ENCODE measurements around the gene APC. TPM values are rescaled to one million over a fixed set of nuclear protein-coding genes. Genes with fewer than 3 reads are reported as not detected.

Gene APC
- total and polyA plus RNA-seq, 10 of the 15 experiments (the other 5 are each of a cell fraction or from before 2014, with no cell fraction given): 3.2 to 23.3 (median 13.8) TPM

GRCh38 chr5:112860929-112861637 lies 123.4 kb downstream of the APC start, which contains the start of gene SRP19 (continued):
- no peak for TF ChIP-seq SKIL (IDR thresholded peaks at IDR 0.05; ENCODE audit: low read depth, poor library complexity, severe bottlenecking)
- no peak for TF ChIP-seq MYB (IDR thresholded peaks at IDR 0.05; ENCODE audit: borderline replicate concordance, low read depth, low read length)
- TF ChIP-seq SRF (IDR thresholded peaks at IDR 0.05; ENCODE audit: low read depth in 2 of 2, low read length in 2 of 2): peak; percentile 68 to 72; a peak in 2 of 4 replicates
- TF ChIP-seq E2F8 (IDR thresholded peaks at IDR 0.05; ENCODE audit: low read depth, partially characterized antibody): peak; percentile 87
- peak; percentile 72 for TF ChIP-seq ATF7 (IDR thresholded peaks at IDR 0.05; ENCODE audit: low read depth)
- TF ChIP-seq ZSCAN29 (IDR thresholded peaks at IDR 0.05): peak; percentile 85
- TF ChIP-seq BCL11A (IDR thresholded peaks at IDR 0.05; ENCODE audit: low read depth, low read length): no peak
- TF ChIP-seq TARDBP (IDR thresholded peaks at IDR 0.05; ENCODE audit: borderline replicate concordance): no peak
- TF ChIP-seq CTCF (IDR thresholded peaks at IDR 0.05 in 2 of 3, conservative IDR thresholded peaks at IDR 0.05 in 1 of 3; ENCODE audit: control insufficient read depth in 2 of 3, extremely low read depth in 1 of 3, insufficient read depth in 1 of 3, low read depth in 3 of 3, low read length in 3 of 3): no peak
- TF ChIP-seq CHD4 (IDR thresholded peaks at IDR 0.05): no peak
- no peak for TF ChIP-seq STAT1 (conservative IDR thresholded peaks at IDR 0.05)
- peak; percentile 84 for TF ChIP-seq ZBTB11 (CRISPR knock-in tag; IDR thresholded peaks at IDR 0.05)
- 0 out of 2 replicates have a peak, but pooled peaks have one; percentile 74 for TF ChIP-seq CBX5 (IDR thresholded peaks at IDR 0.05; ENCODE audit: low read depth)
- 0 out of 2 replicates have a peak, but pooled peaks have one; percentile 21 for TF ChIP-seq SREBF2 (IDR thresholded peaks at IDR 0.05; ENCODE audit: low read length)
- no peak; the same call in 1 of the 2 replicates for TF ChIP-seq JUNB (IDR thresholded peaks at IDR 0.05)
- no peak for TF ChIP-seq ZNF622 (IDR thresholded peaks at IDR 0.05)
- TF ChIP-seq JUND (IDR thresholded peaks at IDR 0.05; ENCODE audit: low read depth, low read length): no peak
- TF ChIP-seq MYC (IDR thresholded peaks at IDR 0.05; ENCODE audit: insufficient read depth, insufficient read length, insufficient replicate concordance, low read length, severe bottlenecking): peak; percentile 73
- peak; percentile 79 for TF ChIP-seq IKZF1 (conservative IDR thresholded peaks at IDR 0.05)
- TF ChIP-seq MTA3 (IDR thresholded peaks at IDR 0.05; ENCODE audit: borderline replicate concordance, low read length): no peak

All from GM12878 (cell line).